ENCODE results near the gene ENPP7. TPM values are rescaled to one million over a fixed set of nuclear protein-coding genes. Genes with fewer than 3 reads are reported as not detected.

ENPP7 gene
- total RNA-seq, 4 donors from 2014 or later, result not detected

GRCh38 chr17:79690988-79691836, 39.5 kb upstream of the ENPP7 start:
- H3K27ac ChIP-seq, result no peak overlapping the region
- peaks cover 10 to 15% of the 10 kb centered on the region in 2 donors for H3K4me1 ChIP-seq
- no peaks in the 10 kb centered on the region for H3K36me3 ChIP-seq
- intact Hi-C loops (cut with DNase I; ENCODE audit: low total_unique reads), result no loop called here
- TF ChIP-seq CTCF (IDR thresholded peaks at IDR 0.05 in 4 of 5, conservative IDR thresholded peaks at IDR 0.05 in 1 of 5) (no peak), POLR2A (IDR thresholded peaks at IDR 0.05) (no peak)
- H3K4me3 ChIP-seq, result no peak overlapping the region
- in situ Hi-C loops (cut with MboI; ENCODE audit: low sequenced_read_pairs in 4 of 4), result no loop called here
- DNase-seq, result no peak
- no peak for ATAC-seq
- peaks cover 9 to 12% (median 11%) of the 10 kb centered on the region in 3 donors for H3K27me3 ChIP-seq
- no peaks in the 10 kb centered on the region for H3K9me3 ChIP-seq

- Histone ChIP-seq H3K4me1 (peaks cover 10 to 15% of the 10 kb centered on the region in 2 donors), H3K4me3 (no peak overlapping the region), H3K36me3 (no peaks in the 10 kb centered on the region), H3K9me3 (no peaks in the 10 kb centered on the region), H3K27me3 (peaks cover 12 to 16% (median 14%) of the 10 kb centered on the region in 3 donors), H3K27ac (no peak overlapping the region)
- DNase-seq, result no peak
- intact Hi-C loops (cut with DNase I; ENCODE audit: low total_unique reads) (no loop called here), in situ Hi-C loops (cut with MboI; ENCODE audit: low sequenced_read_pairs in 4 of 4) (no loop called here)
- no peak for ATAC-seq
- TF ChIP-seq POLR2A (IDR thresholded peaks at IDR 0.05) (no peak), CTCF (IDR thresholded peaks at IDR 0.05 in 4 of 5, conservative IDR thresholded peaks at IDR 0.05 in 1 of 5) (no peak)
Measured at GRCh38 chr17:79691931-79692330, 38.8 kb upstream of the ENPP7 start.

- Histone ChIP-seq H3K36me3 (no peaks in the 10 kb centered on the region), H3K4me1 (peaks cover 10 to 15% of the 10 kb centered on the region in 2 donors), H3K9me3 (no peaks in the 10 kb centered on the region), H3K27me3 (peaks cover 24 to 29% (median 29%) of the 10 kb centered on the region in 3 donors), H3K27ac (no peak overlapping the region), H3K4me3 (no peak overlapping the region)
- TF ChIP-seq CTCF (IDR thresholded peaks at IDR 0.05 in 4 of 5, conservative IDR thresholded peaks at IDR 0.05 in 1 of 5) (no peak), POLR2A (IDR thresholded peaks at IDR 0.05) (no peak)
- intact Hi-C loops (cut with DNase I; ENCODE audit: low total_unique reads) (no loop called here), in situ Hi-C loops (cut with MboI; ENCODE audit: low sequenced_read_pairs in 4 of 4) (no loop called here)
- DNase-seq, result no peak
- no peak for ATAC-seq
Measured at GRCh38 chr17:79693419-79693818, 37.3 kb upstream of the ENPP7 start.

GRCh38 chr17:79695293-79695790, 35.4 kb upstream of the ENPP7 start:
- Histone ChIP-seq H3K27me3 (peaks cover 29 to 39% (median 38%) of the 10 kb centered on the region in 3 donors), H3K27ac (no peak overlapping the region), H3K9me3 (no peaks in the 10 kb centered on the region), H3K4me3 (no peak overlapping the region), H3K36me3 (no peaks in the 10 kb centered on the region), H3K4me1 (peaks cover 10 to 15% of the 10 kb centered on the region in 2 donors)
- in situ Hi-C loops (cut with MboI; ENCODE audit: low sequenced_read_pairs in 4 of 4) (no loop called here), intact Hi-C loops (cut with DNase I; ENCODE audit: low total_unique reads) (no loop called here)
- ATAC-seq, result no peak
- TF ChIP-seq POLR2A (IDR thresholded peaks at IDR 0.05) (no peak), CTCF (IDR thresholded peaks at IDR 0.05 in 4 of 5, conservative IDR thresholded peaks at IDR 0.05 in 1 of 5) (no peak)
- DNase-seq, result no peak
